HFF-Myc (cell line): ENCODE results near the gene FBLN7.

Experiments used
- DNase-seq: peaks from one replicate; pipeline ENCODE4 v3.0.0-alpha.2; 2011; ENCODE audit warnings: low read depth; ENCODE audit errors: extremely low read depth
- H3K4me3 ChIP-seq: replicated peaks from 2 replicates; pipeline ENCODE4 v1.5.1; 2011; ENCODE audit warnings: low read depth, mild to moderate bottlenecking, control low read depth, low read length
- TF ChIP-seq, protein P1 (sequence below): IDR thresholded peaks from 2 replicates; pipeline ENCODE4 v1.5.1; 2012; ENCODE audit warnings: mild to moderate bottlenecking, low read depth, low read length, control low read depth; ENCODE audit errors: missing control alignments

Gene FBLN7

DNA sequence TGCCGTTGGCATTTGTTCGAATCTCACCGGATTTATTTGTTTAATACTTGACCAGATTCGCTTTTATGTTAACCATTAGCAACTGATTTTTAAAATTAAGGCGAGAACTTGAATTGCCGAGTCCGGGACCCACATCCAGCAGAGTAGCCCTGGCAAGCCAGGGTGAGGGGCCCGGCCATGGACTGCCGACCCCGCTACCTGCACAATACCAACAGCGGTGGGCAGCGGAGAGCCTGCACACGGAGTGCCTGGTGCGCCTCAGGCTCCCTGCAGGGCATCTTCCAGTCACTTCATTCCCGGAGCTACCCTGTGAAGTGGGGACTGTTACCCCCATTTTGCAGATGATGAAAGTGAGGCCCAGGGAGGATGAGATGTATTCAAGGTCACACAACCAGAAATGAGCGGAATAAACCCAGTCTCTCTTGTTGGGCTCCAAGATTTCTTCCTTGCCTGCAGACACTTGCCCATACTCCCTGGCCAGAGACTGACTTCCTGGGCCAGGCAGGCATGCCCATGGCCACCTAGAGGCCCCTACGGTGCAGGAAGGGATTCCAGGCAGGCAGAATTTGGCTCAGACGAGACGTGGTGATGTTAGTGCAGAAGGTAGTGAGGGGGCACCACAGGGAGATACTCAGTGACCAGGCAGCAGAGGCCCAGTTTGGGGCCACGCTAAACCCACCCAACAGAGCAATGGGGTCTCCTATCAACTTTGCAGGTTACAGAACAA is 2.9 kb downstream of the FBLN7 start:
- DNase-seq = no peak
- TF ChIP-seq, protein P1, sequence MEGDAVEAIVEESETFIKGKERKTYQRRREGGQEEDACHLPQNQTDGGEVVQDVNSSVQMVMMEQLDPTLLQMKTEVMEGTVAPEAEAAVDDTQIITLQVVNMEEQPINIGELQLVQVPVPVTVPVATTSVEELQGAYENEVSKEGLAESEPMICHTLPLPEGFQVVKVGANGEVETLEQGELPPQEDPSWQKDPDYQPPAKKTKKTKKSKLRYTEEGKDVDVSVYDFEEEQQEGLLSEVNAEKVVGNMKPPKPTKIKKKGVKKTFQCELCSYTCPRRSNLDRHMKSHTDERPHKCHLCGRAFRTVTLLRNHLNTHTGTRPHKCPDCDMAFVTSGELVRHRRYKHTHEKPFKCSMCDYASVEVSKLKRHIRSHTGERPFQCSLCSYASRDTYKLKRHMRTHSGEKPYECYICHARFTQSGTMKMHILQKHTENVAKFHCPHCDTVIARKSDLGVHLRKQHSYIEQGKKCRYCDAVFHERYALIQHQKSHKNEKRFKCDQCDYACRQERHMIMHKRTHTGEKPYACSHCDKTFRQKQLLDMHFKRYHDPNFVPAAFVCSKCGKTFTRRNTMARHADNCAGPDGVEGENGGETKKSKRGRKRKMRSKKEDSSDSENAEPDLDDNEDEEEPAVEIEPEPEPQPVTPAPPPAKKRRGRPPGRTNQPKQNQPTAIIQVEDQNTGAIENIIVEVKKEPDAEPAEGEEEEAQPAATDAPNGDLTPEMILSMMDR = no peak
- no peak overlapping the region for H3K4me3 ChIP-seq

DNA sequence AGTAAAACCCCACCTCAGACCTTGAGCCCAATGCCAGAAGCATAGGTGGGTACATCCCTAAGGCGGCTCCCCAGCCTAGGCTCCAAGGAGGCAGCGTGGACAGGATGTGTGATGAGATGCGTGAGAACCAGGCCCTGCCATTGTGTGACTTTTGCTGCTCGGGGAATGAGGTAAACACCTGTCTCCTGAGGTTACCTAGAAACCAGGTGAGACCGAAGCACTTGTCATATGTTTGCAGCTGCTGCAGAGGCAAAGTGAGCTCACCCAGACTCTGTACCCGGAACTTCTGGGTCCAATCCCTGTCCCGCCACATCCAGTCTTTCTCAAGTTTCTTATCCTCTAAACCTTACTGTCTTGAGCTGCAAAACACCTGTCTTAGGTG is 3.4 kb downstream of the FBLN7 start:
- TF ChIP-seq, protein P1 = no peak
- no peak overlapping the region for H3K4me3 ChIP-seq
- DNase-seq = no peak

DNA sequence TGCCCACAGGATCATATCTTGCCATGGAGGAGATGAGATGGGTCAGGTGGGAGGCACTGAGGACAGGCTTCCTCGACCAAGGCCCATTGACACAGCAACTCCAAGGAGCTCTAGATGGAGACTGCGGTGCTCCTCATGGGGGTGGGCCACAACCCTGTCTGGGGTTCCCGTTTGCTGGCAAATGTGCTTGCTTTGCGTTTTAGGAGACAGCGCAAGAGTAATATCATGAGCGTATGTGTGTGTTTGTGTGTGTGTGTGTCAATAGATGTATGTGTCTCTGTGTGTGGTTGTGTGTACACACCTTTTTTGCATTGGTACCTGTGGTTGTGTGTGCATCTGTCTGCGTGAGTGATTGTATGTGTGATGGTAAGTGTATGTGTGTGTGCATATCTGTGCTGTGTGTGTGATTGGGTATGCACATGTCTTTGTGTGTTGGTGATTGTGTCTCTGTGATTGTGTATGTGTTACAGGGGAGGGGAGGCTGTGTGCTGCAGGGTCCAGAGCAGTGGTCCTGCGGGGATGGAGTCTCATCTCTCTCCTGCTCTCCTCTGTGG is 4.4 kb downstream of the FBLN7 start:
- DNase-seq = no peak
- TF ChIP-seq, protein P1 = no peak
- no peak overlapping the region for H3K4me3 ChIP-seq

DNA sequence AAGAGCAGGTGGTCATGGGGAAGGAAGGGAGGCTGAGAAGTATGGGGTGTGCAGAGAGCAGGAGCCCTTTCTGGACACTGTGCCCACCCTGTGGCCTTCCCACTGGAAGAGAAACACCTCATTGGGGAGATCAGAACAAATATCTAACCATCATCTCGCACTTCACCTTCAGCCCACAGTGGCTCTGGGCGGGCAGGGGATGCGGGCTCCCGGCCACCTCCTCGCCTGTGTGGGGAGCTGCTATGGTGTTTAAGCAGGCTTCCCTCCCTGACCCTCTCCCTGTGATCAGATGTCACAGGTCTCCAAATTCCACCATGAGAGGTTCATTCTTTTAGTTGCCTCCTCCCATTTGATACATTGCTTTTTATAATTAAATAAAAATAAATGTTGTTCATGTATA is 5.0 kb downstream of the FBLN7 start:
- TF ChIP-seq, protein P1 = no peak
- no peak overlapping the region for H3K4me3 ChIP-seq
- no peak for DNase-seq

DNA sequence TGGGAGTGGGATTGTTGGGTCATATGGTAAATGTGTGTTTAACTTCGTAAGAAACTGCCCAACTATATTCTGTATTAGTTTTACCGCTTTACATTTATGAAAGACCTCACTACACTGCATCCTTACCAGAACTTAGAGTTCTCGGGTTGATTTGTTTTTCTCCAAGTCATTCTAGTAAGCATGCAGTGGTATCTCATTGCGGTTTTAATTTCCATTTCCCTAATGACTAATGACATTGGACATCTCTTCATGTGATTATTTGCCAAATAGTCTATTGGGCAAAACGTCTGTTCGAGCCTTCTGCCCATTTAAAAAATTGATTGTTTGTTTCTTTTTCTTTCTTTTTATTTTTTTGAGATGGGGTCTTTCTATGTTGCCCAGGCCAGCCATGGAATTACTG is 6.8 kb downstream of the FBLN7 start:
- DNase-seq = no peak
- H3K4me3 ChIP-seq = no peak overlapping the region
- TF ChIP-seq, protein P1 = no peak

DNA sequence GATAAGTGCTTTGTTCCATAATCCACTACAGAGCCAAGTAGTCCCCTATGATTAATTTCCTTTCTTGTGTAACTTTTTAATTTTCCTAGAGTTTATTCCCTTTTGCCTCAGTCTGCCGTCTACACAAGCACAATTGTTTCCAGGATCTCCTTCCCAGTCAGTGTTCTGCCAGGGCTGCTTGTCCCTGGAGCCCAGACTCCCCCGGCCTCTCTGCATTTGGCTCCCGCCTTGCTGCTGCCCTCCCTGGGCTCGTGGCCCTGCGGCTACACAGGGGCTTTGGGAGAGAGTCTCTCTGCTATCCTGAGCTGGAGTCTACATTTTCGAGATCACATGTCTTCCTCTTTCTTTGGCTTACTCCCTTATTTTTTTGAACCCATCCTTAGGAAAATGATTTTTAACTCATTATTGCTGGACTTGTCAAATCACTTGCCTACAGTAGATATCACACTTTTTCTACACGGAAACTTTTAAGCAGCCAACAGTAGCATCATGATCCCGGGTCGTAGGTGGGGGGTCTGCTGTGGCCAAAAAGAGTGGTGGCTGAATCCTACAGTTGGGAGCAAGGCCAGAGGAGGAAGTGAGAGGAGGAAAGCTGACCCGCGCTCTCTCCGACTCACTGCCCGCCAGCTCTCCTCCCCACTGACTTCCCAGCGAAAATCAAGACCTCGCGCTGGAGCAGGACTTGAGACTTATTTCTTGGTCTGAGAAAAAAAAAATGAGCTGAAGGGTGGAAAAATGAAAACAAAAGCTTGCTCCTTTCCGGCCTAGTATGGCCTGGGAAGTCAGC is 9.4 kb downstream of the FBLN7 start:
- TF ChIP-seq, protein P1 = no peak
- no peak overlapping the region for H3K4me3 ChIP-seq
- no peak for DNase-seq
